ENCODE measurements around the gene GHRHR.

Gene GHRHR

GRCh38 chr7:30986331-30986730 lies 22.6 kb downstream of the GHRHR start:
- no peak overlapping the region for H2AFZ ChIP-seq (ENCODE audit: low read depth)
- no peak for TF ChIP-seq CTCF (conservative IDR thresholded peaks at IDR 0.05; ENCODE audit: low read depth, low read length)

GRCh38 chr7:30986738-30987137 lies 23.0 kb downstream of the GHRHR start:
- Histone ChIP-seq H3K9ac (no peak overlapping the region), H2AFZ (ENCODE audit: low read depth) (no peak overlapping the region), H3K4me3 (IDR thresholded peaks at IDR 0.05; ENCODE audit: insufficient read depth, low read depth, low read length) (no peak overlapping the region), H3K79me2 (ENCODE audit: insufficient read depth, low read depth) (no peaks in the 10 kb centered on the region), H3K4me1 (ENCODE audit: low read depth, poor library complexity, severe bottlenecking) (no peaks in the 10 kb centered on the region), H3K36me3 (ENCODE audit: insufficient read depth) (no peaks in the 10 kb centered on the region), H3K27me3 (ENCODE audit: insufficient read depth, low read depth) (no peaks in the 10 kb centered on the region), H3K4me2 (no peak overlapping the region), H3K27ac (no peak overlapping the region), H4K20me1 (ENCODE audit: insufficient read depth) (no peaks in the 10 kb centered on the region)
- TF ChIP-seq CTCF (conservative IDR thresholded peaks at IDR 0.05; ENCODE audit: low read depth, low read length): no peak

More at GRCh38 chr7:30986331-30986730, 22.6 kb downstream of the GHRHR start:
- Histone ChIP-seq H4K20me1 (ENCODE audit: insufficient read depth) (no peaks in the 10 kb centered on the region), H3K4me2 (no peak overlapping the region), H3K27ac (no peak overlapping the region), H3K79me2 (ENCODE audit: insufficient read depth, low read depth) (no peaks in the 10 kb centered on the region), H3K36me3 (ENCODE audit: insufficient read depth) (no peaks in the 10 kb centered on the region), H3K4me3 (IDR thresholded peaks at IDR 0.05; ENCODE audit: insufficient read depth, low read depth, low read length) (no peak overlapping the region), H3K27me3 (ENCODE audit: insufficient read depth, low read depth) (no peaks in the 10 kb centered on the region), H3K4me1 (ENCODE audit: low read depth, poor library complexity, severe bottlenecking) (no peaks in the 10 kb centered on the region), H3K9ac (no peak overlapping the region)

DNA sequence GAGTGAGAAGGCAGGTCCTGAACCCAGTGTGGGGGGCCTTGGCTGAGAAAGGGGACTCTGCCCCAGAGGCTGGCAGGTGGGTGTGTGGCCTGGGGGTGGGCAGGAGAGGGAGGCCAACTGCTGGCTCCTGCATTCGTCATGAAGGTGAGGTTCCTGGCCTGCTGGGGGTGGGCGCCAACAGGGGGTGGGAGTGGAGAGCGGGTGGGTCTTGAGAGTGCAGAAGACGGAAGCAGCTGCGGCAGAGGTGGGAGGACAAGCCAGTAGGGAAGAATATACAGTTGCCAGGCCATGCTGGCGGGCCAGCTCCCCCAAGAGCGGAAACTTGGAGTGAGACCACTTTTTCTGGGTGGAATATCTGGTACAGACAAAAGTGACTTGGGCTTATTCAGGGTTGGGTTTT lies 23.4 kb downstream of the GHRHR start:
- no peaks in the 10 kb centered on the region for H3K36me3 ChIP-seq (ENCODE audit: insufficient read depth)
- no peaks in the 10 kb centered on the region for H3K4me1 ChIP-seq (ENCODE audit: low read depth, poor library complexity, severe bottlenecking)
- H3K27me3 ChIP-seq (ENCODE audit: insufficient read depth, low read depth): no peaks in the 10 kb centered on the region
- H3K79me2 ChIP-seq (ENCODE audit: insufficient read depth, low read depth): no peaks in the 10 kb centered on the region
- H3K27ac ChIP-seq: no peak overlapping the region
- H4K20me1 ChIP-seq (ENCODE audit: insufficient read depth): no peaks in the 10 kb centered on the region
- no peak overlapping the region for H3K4me3 ChIP-seq (IDR thresholded peaks at IDR 0.05; ENCODE audit: insufficient read depth, low read depth, low read length)
- H2AFZ ChIP-seq (ENCODE audit: low read depth): no peak overlapping the region
- H3K9ac ChIP-seq: no peak overlapping the region
- TF ChIP-seq CTCF (conservative IDR thresholded peaks at IDR 0.05; ENCODE audit: low read depth, low read length): no peak
- H3K4me2 ChIP-seq: no peak overlapping the region

DNA sequence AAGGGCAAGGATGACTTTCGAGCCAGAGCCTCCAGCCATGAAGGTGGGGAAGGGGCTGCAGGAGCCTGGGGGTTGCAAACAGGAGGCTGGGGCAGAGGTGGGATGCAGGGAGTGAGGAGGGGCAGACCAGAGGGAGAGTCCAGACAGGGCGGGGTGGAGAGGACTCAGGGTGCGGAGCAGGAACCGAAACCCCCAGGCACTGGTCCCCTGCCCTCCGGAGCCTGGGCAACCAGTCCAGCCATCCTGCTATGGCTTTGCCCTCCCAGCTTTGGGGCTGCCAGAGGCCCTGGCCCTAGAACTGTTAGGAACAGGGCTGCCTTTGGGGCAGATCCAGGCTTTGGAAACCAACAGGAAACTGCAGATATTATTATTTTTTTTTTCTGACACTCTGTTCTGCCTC lies 24.2 kb downstream of the GHRHR start:
- no peaks in the 10 kb centered on the region for H4K20me1 ChIP-seq (ENCODE audit: insufficient read depth)
- H3K4me2 ChIP-seq: no peak overlapping the region
- no peaks in the 10 kb centered on the region for H3K36me3 ChIP-seq (ENCODE audit: insufficient read depth)
- no peak overlapping the region for H2AFZ ChIP-seq (ENCODE audit: low read depth)
- no peak overlapping the region for H3K27ac ChIP-seq
- no peaks in the 10 kb centered on the region for H3K79me2 ChIP-seq (ENCODE audit: insufficient read depth, low read depth)
- no peak overlapping the region for H3K9ac ChIP-seq
- no peak overlapping the region for H3K4me3 ChIP-seq (IDR thresholded peaks at IDR 0.05; ENCODE audit: insufficient read depth, low read depth, low read length)
- TF ChIP-seq CTCF (conservative IDR thresholded peaks at IDR 0.05; ENCODE audit: low read depth, low read length): no peak
- H3K27me3 ChIP-seq (ENCODE audit: insufficient read depth, low read depth): no peaks in the 10 kb centered on the region
- H3K4me1 ChIP-seq (ENCODE audit: low read depth, poor library complexity, severe bottlenecking): no peaks in the 10 kb centered on the region

All from KMS-11 (cell line).